ENCODE measurements around the gene FAAP20. TPM values are rescaled to one million over a fixed set of nuclear protein-coding genes. Genes with fewer than 3 reads are reported as not detected.

Gene FAAP20
- total and polyA plus RNA-seq, 4 donors, result 5.6 to 31.5 (median 15.7) TPM

- Histone ChIP-seq H3K27ac (ENCODE audit: low read depth in 1 of 2, low read length in 2 of 2) (no peak overlapping the region), H3K9me3 (ENCODE audit: control insufficient read depth in 4 of 4, low read length in 3 of 4) (no peaks in the 10 kb centered on the region), H3K36me3 (ENCODE audit: control insufficient read depth in 4 of 4, insufficient read depth in 3 of 4, low read depth in 1 of 4, low read length in 3 of 4) (peaks cover 0 to 14% (median under 1%) of the 10 kb centered on the region in 4 donors), H3K27me3 (ENCODE audit: control insufficient read depth in 4 of 4, insufficient read depth in 4 of 4, low read length in 3 of 4) (no peaks in the 10 kb centered on the region), H3K9ac (ENCODE audit: low read depth in 1 of 2, low read length in 2 of 2) (no peak overlapping the region), H3K4me3 (ENCODE audit: low read depth in 1 of 3, low read length in 3 of 3) (no peak overlapping the region), H3K4me1 (ENCODE audit: control insufficient read depth in 4 of 4, insufficient read depth in 4 of 4, low read length in 3 of 4) (no peaks in the 10 kb centered on the region)
- WGBS, result 96% methylated on average over 15 of the region's 15 CpGs
- DNase-seq (ENCODE audit: low spot score), result no peak
- TF ChIP-seq REST (IDR thresholded peaks at IDR 0.05) (no peak), HNF4G (IDR thresholded peaks at IDR 0.05) (no peak), SP1 (IDR thresholded peaks at IDR 0.05) (no peak), JUND (IDR thresholded peaks at IDR 0.05) (no peak), NR2F2 (IDR thresholded peaks at IDR 0.05) (no peak), ZBTB33 (IDR thresholded peaks at IDR 0.05) (no peak), CTCF (IDR thresholded peaks at IDR 0.05; ENCODE audit: low read depth, low read length, missing input control) (no peak), FOXA2 (IDR thresholded peaks at IDR 0.05) (no peak), RAD21 (IDR thresholded peaks at IDR 0.05) (no peak), MAX (IDR thresholded peaks at IDR 0.05) (no peak), EGR1 (IDR thresholded peaks at IDR 0.05; ENCODE audit: low read depth in 2 of 2) (no peak), TAF1 (conservative IDR thresholded peaks at IDR 0.05) (no peak), YY1 (IDR thresholded peaks at IDR 0.05) (no peak), HNF4A (conservative IDR thresholded peaks at IDR 0.05) (no peak), FOXA1 (IDR thresholded peaks at IDR 0.05) (no peak)
Observed at GRCh38 chr1:2183937-2184334, 10.6 kb downstream of the FAAP20 start.

- Histone ChIP-seq H3K27me3 (ENCODE audit: control insufficient read depth in 4 of 4, insufficient read depth in 4 of 4, low read length in 3 of 4) (no peaks in the 10 kb centered on the region), H3K36me3 (ENCODE audit: control insufficient read depth in 4 of 4, insufficient read depth in 3 of 4, low read depth in 1 of 4, low read length in 3 of 4) (peaks cover 0 to 19% (median 6%) of the 10 kb centered on the region in 4 donors), H3K4me1 (ENCODE audit: control insufficient read depth in 4 of 4, insufficient read depth in 4 of 4, low read length in 3 of 4) (no peaks in the 10 kb centered on the region), H3K4me3 (ENCODE audit: low read depth in 1 of 3, low read length in 3 of 3) (no peak overlapping the region), H3K9me3 (ENCODE audit: control insufficient read depth in 4 of 4, low read length in 3 of 4) (no peaks in the 10 kb centered on the region), H3K9ac (ENCODE audit: low read depth in 1 of 2, low read length in 2 of 2) (no peak overlapping the region), H3K27ac (ENCODE audit: low read depth in 1 of 2, low read length in 2 of 2) (no peak overlapping the region)
- TF ChIP-seq EGR1 (IDR thresholded peaks at IDR 0.05; ENCODE audit: low read depth in 2 of 2), result no peak
- no peak for TF ChIP-seq FOXA1 (IDR thresholded peaks at IDR 0.05)
- no peak for TF ChIP-seq TAF1 (conservative IDR thresholded peaks at IDR 0.05)
- TF ChIP-seq RXRA (IDR thresholded peaks at IDR 0.05), result no peak
- TF ChIP-seq ZBTB33 (IDR thresholded peaks at IDR 0.05), result no peak
- no peak for TF ChIP-seq JUND (IDR thresholded peaks at IDR 0.05)
- TF ChIP-seq GABPA (IDR thresholded peaks at IDR 0.05 in 1 of 2, conservative IDR thresholded peaks at IDR 0.05 in 1 of 2), result no peak
- TF ChIP-seq NR2F2 (IDR thresholded peaks at IDR 0.05), result no peak
- no peak for TF ChIP-seq HNF4A (conservative IDR thresholded peaks at IDR 0.05)
- no peak for TF ChIP-seq MAX (IDR thresholded peaks at IDR 0.05)
- no peak for TF ChIP-seq CTCF (IDR thresholded peaks at IDR 0.05; ENCODE audit: low read depth, low read length, missing input control)
- no peak for TF ChIP-seq HNF4G (IDR thresholded peaks at IDR 0.05)
- 96% methylated on average over 13 of the region's 13 CpGs for WGBS
- no peak for DNase-seq (ENCODE audit: low spot score)
Observed at GRCh38 chr1:2182376-2182775, 12.2 kb downstream of the FAAP20 start.
